IPS DF 6.9 (cell line): ENCODE data around the gene SNIP1.
A peak's percentile ranks its signal among the peaks of the same experiment; 100 is the strongest.
"Not testable (repeated sequence)": the region's sequence is repeated elsewhere in the genome, so short reads cannot be mapped to it uniquely, and the experiment has no call there.

ENCODE experiments used
- DNase-seq: peaks from one replicate; pipeline ENCODE4 v3.0.0-alpha.2; 2013; ENCODE audit warnings: low read depth, low spot score
- H3K27ac ChIP-seq: one replicate; pipeline ENCODE4 v1.5.1; 2013; ENCODE audit warnings: low read length, control low read depth
- H3K27me3 ChIP-seq: 2 replicates; pipeline ENCODE4 v1.6.1; 2013; ENCODE audit warnings: mild to moderate bottlenecking, low read length; ENCODE audit not compliant: control insufficient read depth, insufficient read depth
- H3K36me3 ChIP-seq: 2 replicates; pipeline ENCODE4 v1.6.1; 2013; ENCODE audit warnings: low read length; ENCODE audit not compliant: control insufficient read depth, insufficient read depth
- H3K4me1 ChIP-seq: 2 replicates; pipeline ENCODE4 v1.6.1; 2013; ENCODE audit warnings: low read length; ENCODE audit not compliant: control insufficient read depth, insufficient read depth
- H3K4me3 ChIP-seq: 2 replicates; pipeline ENCODE4 v1.5.1; 2013; ENCODE audit warnings: mild to moderate bottlenecking, low read length
- H3K9me3 ChIP-seq: 2 replicates; pipeline ENCODE4 v1.6.1; 2013; ENCODE audit warnings: low read length, inconsistent platforms; ENCODE audit not compliant: control insufficient read depth, insufficient read depth
- WGBS: extraction: QIAGEN DNeasy Blood & Tissue Kit; methylation state at CpG from one replicate; pipeline ENCODE4 v1.1.7; 2013; ENCODE audit warnings: mixed read lengths, missing lambda C conversion rate; ENCODE audit not compliant: insufficient read length, insufficient coverage; 5-methylcytosine and 5-hydroxymethylcytosine counted together

SNIP1 gene

GRCh38 chr1:37513795-37514349 lies 40.2 kb downstream of the SNIP1 start:
- Histone ChIP-seq H3K36me3 (peaks cover under 1% of the 10 kb centered on the region; the same call in 1 of the 2 replicates), H3K4me1 (no peaks in the 10 kb centered on the region; the same call in 1 of the 2 replicates), H3K27ac (no peak overlapping the region), H3K4me3 (peak overlapping the region; percentile 85), H3K9me3 (no peaks in the 10 kb centered on the region), H3K27me3 (no peaks in the 10 kb centered on the region)
- DNase-seq, result no peak
- no CpG with 5 or more reads among the region's 26 CpGs for WGBS

GRCh38 chr1:37509181-37509580 lies 44.9 kb downstream of the SNIP1 start:
- H3K9me3 ChIP-seq, result no peaks in the 10 kb centered on the region
- H3K4me3 ChIP-seq, result no peak overlapping the region
- no peaks in the 10 kb centered on the region for H3K27me3 ChIP-seq
- peaks cover 3% of the 10 kb centered on the region; the same call in 1 of the 2 replicates for H3K36me3 ChIP-seq
- WGBS, result no CpG with 5 or more reads among the region's 4 CpGs
- no peak for DNase-seq
- H3K27ac ChIP-seq, result no peak overlapping the region
- H3K4me1 ChIP-seq, result no peaks in the 10 kb centered on the region

GRCh38 chr1:37506740-37507139 lies 47.4 kb downstream of the SNIP1 start:
- H3K4me1 ChIP-seq, result no peaks in the 10 kb centered on the region
- H3K9me3 ChIP-seq, result no peaks in the 10 kb centered on the region
- no peak overlapping the region for H3K4me3 ChIP-seq
- no peak overlapping the region for H3K27ac ChIP-seq
- no peak for DNase-seq
- no peaks in the 10 kb centered on the region for H3K27me3 ChIP-seq
- WGBS, result no CpG with 5 or more reads among the region's 2 CpGs
- peaks cover 3% of the 10 kb centered on the region; the same call in 1 of the 2 replicates for H3K36me3 ChIP-seq

- DNase-seq, H3K4me1 ChIP-seq, H3K27ac ChIP-seq, H3K27me3 ChIP-seq, H3K9me3 ChIP-seq, H3K36me3 ChIP-seq, H3K4me3 ChIP-seq: not testable (repeated sequence)
- no CpG with 5 or more reads among the region's 2 CpGs for WGBS
These were observed 51.3 kb downstream of the SNIP1 start for GRCh38 chr1:37502791-37503190.

GRCh38 chr1:37502104-37502503 lies 52.0 kb downstream of the SNIP1 start:
- H3K4me1 ChIP-seq, result no peaks in the 10 kb centered on the region
- H3K4me3 ChIP-seq, result no peak overlapping the region
- no peak overlapping the region for H3K27ac ChIP-seq
- H3K27me3 ChIP-seq, result no peaks in the 10 kb centered on the region
- DNase-seq, result no peak
- no peaks in the 10 kb centered on the region; the same call in 1 of the 2 replicates for H3K36me3 ChIP-seq
- no peaks in the 10 kb centered on the region for H3K9me3 ChIP-seq

- Histone ChIP-seq H3K27ac (no peak overlapping the region), H3K36me3 (no peaks in the 10 kb centered on the region; the same call in 1 of the 2 replicates), H3K4me1 (no peaks in the 10 kb centered on the region), H3K27me3 (no peaks in the 10 kb centered on the region), H3K9me3 (no peaks in the 10 kb centered on the region), H3K4me3 (no peak overlapping the region)
- no peak for DNase-seq
- WGBS, result no CpG with 5 or more reads among the region's 5 CpGs
These were observed 52.4 kb downstream of the SNIP1 start for GRCh38 chr1:37501661-37502060.

GRCh38 chr1:37498872-37499617 lies 55.0 kb downstream of the SNIP1 start:
- H3K27ac ChIP-seq, result no peak overlapping the region
- H3K27me3 ChIP-seq, result no peaks in the 10 kb centered on the region
- H3K4me1 ChIP-seq, result no peaks in the 10 kb centered on the region
- no CpG with 5 or more reads among the region's 4 CpGs for WGBS
- H3K36me3 ChIP-seq, result no peaks in the 10 kb centered on the region; the same call in 1 of the 2 replicates
- H3K9me3 ChIP-seq, result no peaks in the 10 kb centered on the region
- H3K4me3 ChIP-seq, result no peak overlapping the region
- no peak for DNase-seq

- no peak overlapping the region for H3K27ac ChIP-seq
- H3K4me3 ChIP-seq, result no peak overlapping the region
- no peak for DNase-seq
- H3K4me1 ChIP-seq, result no peaks in the 10 kb centered on the region
- H3K9me3 ChIP-seq, result no peaks in the 10 kb centered on the region
- H3K27me3 ChIP-seq, result no peaks in the 10 kb centered on the region
- no CpG with 5 or more reads among the region's 2 CpGs for WGBS
- no peaks in the 10 kb centered on the region; the same call in 1 of the 2 replicates for H3K36me3 ChIP-seq
These were observed 56.3 kb downstream of the SNIP1 start for GRCh38 chr1:37497832-37498231.

GRCh38 chr1:37495875-37496274 lies 58.2 kb downstream of the SNIP1 start:
- DNase-seq, result no peak
- Histone ChIP-seq H3K36me3 (peaks cover 4% of the 10 kb centered on the region; the same call in 1 of the 2 replicates), H3K4me3 (no peak overlapping the region)

GRCh38 chr1:37493336-37494098 lies 60.6 kb downstream of the SNIP1 start:
- no peak overlapping the region for H3K27ac ChIP-seq
- WGBS, result no CpG with 5 or more reads among the region's 2 CpGs
- H3K27me3 ChIP-seq, result no peaks in the 10 kb centered on the region
- peaks cover 4% of the 10 kb centered on the region; the same call in 1 of the 2 replicates for H3K36me3 ChIP-seq
- no peak for DNase-seq
- no peak overlapping the region for H3K4me3 ChIP-seq
- H3K9me3 ChIP-seq, result no peaks in the 10 kb centered on the region
- H3K4me1 ChIP-seq, result no peaks in the 10 kb centered on the region

More at GRCh38 chr1:37495875-37496274, 58.2 kb downstream of the SNIP1 start:
- no peaks in the 10 kb centered on the region for H3K9me3 ChIP-seq
- no peaks in the 10 kb centered on the region for H3K27me3 ChIP-seq
- no peaks in the 10 kb centered on the region for H3K4me1 ChIP-seq
- WGBS, result no CpG with 5 or more reads among the region's 1 CpG
- no peak overlapping the region for H3K27ac ChIP-seq
